H1 (cell line): Measurements from ENCODE around the gene BCL2A1. TPM values are rescaled to one million over a fixed set of nuclear protein-coding genes. Genes with fewer than 3 reads are reported as not detected.
A peak's percentile ranks its signal among the peaks of the same experiment; 100 is the strongest.

Experiments
- CTCF ChIA-PET: fragments of 300-600 bp; sonication (Branson Sonifier 250); formaldehyde crosslinking; loops from one replicate; lab custom pipeline; 2021; ENCODE audit not compliant: partially characterized antibody; lab: Charles Lee
- POLR2A ChIA-PET: fragments of 300-600 bp; sonication (Branson Sonifier 250); formaldehyde crosslinking; loops from one replicate; lab custom pipeline; 2021; ENCODE audit warnings: inconsistent platforms; ENCODE audit not compliant: partially characterized antibody; lab: Charles Lee
- DNase-seq, 2 experiments: peaks; one replicate each; pipeline versions ENCODE4 v3.0.0 to v3.0.0-alpha.2; 2010 to 2022; ENCODE audit warnings: low spot score in 2 of 2, low read depth in 1 of 2, mixed read lengths in 1 of 2
- FAIRE-seq: peaks from 2 replicates; lab custom pipeline; 2011; peaks lifted over from hg19 to GRCh38; lab: Jason Lieb, UNC
- H2AFZ ChIP-seq: 2 replicates; pipeline ENCODE4 v1.8.1; 2012; ENCODE audit warnings: low read length, inconsistent platforms
- H2AK5ac ChIP-seq: 2 replicates; pipeline ENCODE4 v1.6.1; 2013; ENCODE audit warnings: low read depth, low read length
- H2BK120ac ChIP-seq: replicated peaks from 2 replicates; pipeline ENCODE3; 2013; ENCODE audit warnings: low read depth, low read length, inconsistent platforms
- H2BK12ac ChIP-seq: 2 replicates; pipeline ENCODE4 v1.6.1; 2013; ENCODE audit warnings: low read depth, low read length
- H2BK15ac ChIP-seq: 2 replicates; pipeline ENCODE4 v1.6.1; 2013; ENCODE audit warnings: low read length
- H2BK20ac ChIP-seq: 2 replicates; pipeline ENCODE4 v1.6.1; 2013; ENCODE audit warnings: low read length
- H2BK5ac ChIP-seq: 2 replicates; pipeline ENCODE4 v1.6.1; 2013; ENCODE audit warnings: low read depth, low read length
- H3K14ac ChIP-seq: 2 replicates; pipeline ENCODE4 v1.6.1; 2013; ENCODE audit warnings: inconsistent platforms; ENCODE audit not compliant: insufficient read length
- H3K18ac ChIP-seq: 2 replicates; pipeline ENCODE4 v1.6.1; 2013; ENCODE audit warnings: low read length; ENCODE audit errors: extremely low read depth
- H3K23ac ChIP-seq: 2 replicates; pipeline ENCODE4 v1.6.1; 2013; ENCODE audit warnings: inconsistent platforms; ENCODE audit not compliant: insufficient read length
- H3K23me2 ChIP-seq: 2 replicates; pipeline ENCODE4 v1.6.1; 2013; ENCODE audit warnings: low read depth, low read length
- H3K27ac ChIP-seq: 2 replicates; pipeline ENCODE4 v1.6.1; 2011; ENCODE audit warnings: low read depth, low read length, inconsistent platforms
- H3K27me3 ChIP-seq, 4 experiments: replicated peaks in 1 of 4; 1 replicate in 1 of 4; 2 replicates in 3 of 4; pipeline versions ENCODE4 v1.6.1 to v1.8.1; 2011 to 2013; ENCODE audit warnings: low read length in 3 of 4, mild to moderate bottlenecking in 3 of 4, inconsistent platforms in 2 of 4, mixed read lengths in 2 of 4, moderate library complexity in 1 of 4; ENCODE audit not compliant: control insufficient read depth in 3 of 4, insufficient read depth in 3 of 4; ENCODE audit errors: extremely low read depth in 1 of 4
- H3K36me3 ChIP-seq, 4 experiments: 2 replicates each; pipeline versions ENCODE4 v1.6.1 to v1.8.1; 2011 to 2013; ENCODE audit warnings: mild to moderate bottlenecking in 4 of 4, low read length in 3 of 4, moderate library complexity in 2 of 4, control low read depth in 1 of 4, inconsistent platforms in 1 of 4; ENCODE audit not compliant: insufficient read depth in 4 of 4, control insufficient read depth in 2 of 4
- H3K4ac ChIP-seq: replicated peaks from 2 replicates; pipeline ENCODE3; 2013; ENCODE audit warnings: low read length, low read depth, mixed read lengths, inconsistent platforms; ENCODE audit not compliant: insufficient read length
- H3K4me1 ChIP-seq, 4 experiments: replicated peaks in 1 of 4; 1 replicate in 1 of 4; 2 replicates in 3 of 4; pipeline versions ENCODE4 v1.6.1 to v1.8.1; 2011 to 2013; ENCODE audit warnings: low read length in 3 of 4, inconsistent platforms in 2 of 4, mixed read lengths in 1 of 4; ENCODE audit not compliant: insufficient read depth in 4 of 4, control insufficient read depth in 3 of 4
- H3K4me2 ChIP-seq, 2 experiments: 2 replicates each; pipeline versions ENCODE4 v1.6.1 to v1.8.1; 2011 to 2013; ENCODE audit warnings: low read depth in 2 of 2, low read length in 2 of 2, control low read depth in 1 of 2, inconsistent platforms in 1 of 2, mild to moderate bottlenecking in 1 of 2; ENCODE audit not compliant: insufficient read depth in 1 of 2
- H3K4me3 ChIP-seq, 4 experiments: fragments of 200-600, 300-600 bp in 1 of 4; sonication (generic), shearing (Covaris generic), sonication (Bioruptor Twin) in 1 of 4; 2 replicates each; pipeline versions ENCODE4 v1.5.1 to v1.8.1; 2011 to 2016; ENCODE audit warnings: low read length in 4 of 4, low read depth in 3 of 4, control low read depth in 2 of 4, inconsistent platforms in 2 of 4, mild to moderate bottlenecking in 2 of 4, mixed read lengths in 1 of 4, moderate library complexity in 1 of 4; ENCODE audit not compliant: insufficient read depth in 2 of 4; ENCODE audit errors: extremely low read depth in 1 of 4
- H3K56ac ChIP-seq: replicated peaks from 2 replicates; pipeline ENCODE3; 2013; ENCODE audit warnings: low read depth, mild to moderate bottlenecking, mixed read lengths, low read length, inconsistent platforms; ENCODE audit not compliant: insufficient read length
- H3K79me1 ChIP-seq: 2 replicates; pipeline ENCODE4 v1.6.1; 2013; ENCODE audit warnings: low read depth, low read length, control low read depth
- H3K79me2 ChIP-seq, 2 experiments: 2 replicates each; pipeline versions ENCODE4 v1.6.1 to v1.8.1; 2012 to 2013; ENCODE audit warnings: low read length in 2 of 2, mild to moderate bottlenecking in 2 of 2, inconsistent platforms in 1 of 2; ENCODE audit not compliant: insufficient read depth in 2 of 2, control insufficient read depth in 1 of 2
- H3K9ac ChIP-seq, 4 experiments: replicated peaks in 1 of 4; 1 replicate in 1 of 4; 2 replicates in 3 of 4; pipeline versions ENCODE4 v1.6.1 to v1.8.1; 2011 to 2013; ENCODE audit warnings: low read depth in 3 of 4, low read length in 3 of 4, control low read depth in 2 of 4, mild to moderate bottlenecking in 2 of 4, moderate library complexity in 2 of 4, inconsistent platforms in 1 of 4; ENCODE audit errors: extremely low read depth in 1 of 4
- H3K9me3 ChIP-seq, 2 experiments: 2 replicates each; pipeline versions ENCODE4 v1.6.1 to v1.8.1; 2012 to 2013; ENCODE audit warnings: mild to moderate bottlenecking in 2 of 2, moderate library complexity in 2 of 2, control low read depth in 1 of 2, inconsistent platforms in 1 of 2, low read depth in 1 of 2, low read length in 1 of 2, mixed read lengths in 1 of 2; ENCODE audit not compliant: insufficient read depth in 2 of 2
- H4K20me1 ChIP-seq, 2 experiments: replicated peaks in 1 of 2; 2 replicates each; pipeline versions ENCODE3 to v1.8.1; 2011 to 2013; ENCODE audit warnings: inconsistent platforms in 2 of 2, low read length in 2 of 2, mild to moderate bottlenecking in 1 of 2; ENCODE audit not compliant: insufficient read depth in 2 of 2, control insufficient read depth in 1 of 2
- H4K5ac ChIP-seq: 2 replicates; pipeline ENCODE4 v1.6.1; 2013; ENCODE audit warnings: low read length, low read depth, mixed read lengths, inconsistent platforms; ENCODE audit not compliant: insufficient read length
- H4K8ac ChIP-seq: 2 replicates; pipeline ENCODE4 v1.8.0; 2013; ENCODE audit warnings: mild to moderate bottlenecking, moderate library complexity, low read length, inconsistent platforms; ENCODE audit not compliant: insufficient read depth; ENCODE audit errors: extremely low read depth
- H4K91ac ChIP-seq: replicated peaks from 2 replicates; pipeline ENCODE3; 2013; ENCODE audit warnings: low read length, mixed read lengths, inconsistent platforms; ENCODE audit not compliant: insufficient read length
- POLR2A ChIP-seq, 2 experiments: IDR thresholded peaks; 1 replicate in 1 of 2; 2 replicates in 1 of 2; pipeline ENCODE4 v1.6.1; 2011; ENCODE audit warnings: low read depth in 2 of 2, low read length in 2 of 2, mild to moderate bottlenecking in 2 of 2; ENCODE audit errors: control extremely low read depth in 1 of 2
- RFX5 ChIP-seq: IDR thresholded peaks from 2 replicates; pipeline ENCODE4 v1.6.1; 2011; ENCODE audit warnings: low read depth, low read length, improper control_type of control experiment, borderline replicate concordance
- WGBS, 2 experiments: shearing (Covaris generic) in 1 of 2; methylation state at CpG; one replicate each; pipeline versions ENCODE4 v1.1.6 to v1.1.7; 2013 to 2015; ENCODE audit warnings: low lambda C conversion rate in 2 of 2, mixed read lengths in 2 of 2, inconsistent platforms in 1 of 2, low coverage in 1 of 2, missing lambda C conversion rate in 1 of 2; ENCODE audit not compliant: insufficient replicate concordance in 2 of 2, insufficient coverage in 1 of 2, insufficient read length in 1 of 2; ENCODE audit errors: extremely low coverage in 1 of 2, missing lambda C conversion rate in 1 of 2; 5-methylcytosine and 5-hydroxymethylcytosine counted together
- polyA plus RNA-seq, 7 experiments: library from polyadenylated mRNA; depleted of rRNA in 3 of 7; stranded (reverse) in 5 of 7; unstranded in 2 of 7; fragments of >200 nt in 5 of 7; fragments of 200-250 nt in 2 of 7; gene quantifications; 1 replicate in 5 of 7; 2 replicates in 1 of 7; 4 replicates in 1 of 7; pipeline versions ENCODE4 v1.2.1 to v1.2.3, GENCODE V29; 2011 to 2013; ENCODE audit warnings: missing spikeins in 2 of 7, mixed read lengths in 2 of 7
- total RNA-seq: library from RNA; stranded (reverse); fragmentation: NEBNext Ultra II Directional; extraction: Animal tissue kit (Norgen Biotek cat#: 25700); gene quantifications from 2 replicates; pipeline ENCODE4 v1.2.1, GENCODE V29; 2021

BCL2A1 gene
- total and polyA plus RNA-seq, 2 of the 8 experiments (the other 6 are each of a cell fraction or from before 2014, with no cell fraction given) = not detected

- no peak overlapping the region for H3K9ac ChIP-seq
- no peak overlapping the region for H4K8ac ChIP-seq
- H3K36me3 ChIP-seq = no peaks in the 10 kb centered on the region
- FAIRE-seq (no peak), DNase-seq (no peak)
- H3K79me1 ChIP-seq = no peaks in the 10 kb centered on the region
- WGBS, 2 experiments = 91% methylated on average over 7 of the region's 7 CpGs; no CpG with 5 or more reads in 1 of the 2 experiments
- no peaks in the 10 kb centered on the region for H3K79me2 ChIP-seq
- no peak for TF ChIP-seq POLR2A (IDR thresholded peaks at IDR 0.05; ENCODE audit: control extremely low read depth in 1 of 2, low read depth in 2 of 2, low read length in 2 of 2)
- TF ChIP-seq RFX5 = peak; percentile 76; the same call in 1 of the 2 replicates
- POLR2A ChIA-PET = interaction anchor here (1.1 kb wide), 1 partner anchor 21 kb away, joined by 3 read pairs; no protein-coding TSS in a partner anchor
- no peak overlapping the region for H3K14ac ChIP-seq
- no peak overlapping the region for H4K91ac ChIP-seq
- no peak overlapping the region for H2BK5ac ChIP-seq
- H2BK120ac ChIP-seq = no peak overlapping the region
- no peak overlapping the region for H2AK5ac ChIP-seq
- no peak overlapping the region for H2BK20ac ChIP-seq
- H3K4ac ChIP-seq = no peak overlapping the region
- H3K4me1 ChIP-seq = no peaks in the 10 kb centered on the region
- no peak overlapping the region for H3K23ac ChIP-seq
- CTCF ChIA-PET = no interaction called here
- H2AFZ ChIP-seq = peak overlapping the region; percentile 59; the same call in 1 of the 2 replicates
- H3K4me2 ChIP-seq = no peak overlapping the region
- no peak overlapping the region for H3K27ac ChIP-seq
- no peak overlapping the region for H2BK12ac ChIP-seq
- H4K20me1 ChIP-seq = no peaks in the 10 kb centered on the region
- H3K27me3 ChIP-seq = no peaks in the 10 kb centered on the region
- H3K18ac ChIP-seq = no peak overlapping the region
- H3K4me3 ChIP-seq = no peak overlapping the region
- H3K56ac ChIP-seq = no peak overlapping the region
- H3K23me2 ChIP-seq = no peaks in the 10 kb centered on the region
- H3K9me3 ChIP-seq = no peaks in the 10 kb centered on the region
- H2BK15ac ChIP-seq = no peak overlapping the region
- no peak overlapping the region for H4K5ac ChIP-seq
Observed at GRCh38 chr15:79944622-79945021, 26.4 kb downstream of the BCL2A1 start.
